ENCODE measurements around the gene UHRF1.

DNA sequence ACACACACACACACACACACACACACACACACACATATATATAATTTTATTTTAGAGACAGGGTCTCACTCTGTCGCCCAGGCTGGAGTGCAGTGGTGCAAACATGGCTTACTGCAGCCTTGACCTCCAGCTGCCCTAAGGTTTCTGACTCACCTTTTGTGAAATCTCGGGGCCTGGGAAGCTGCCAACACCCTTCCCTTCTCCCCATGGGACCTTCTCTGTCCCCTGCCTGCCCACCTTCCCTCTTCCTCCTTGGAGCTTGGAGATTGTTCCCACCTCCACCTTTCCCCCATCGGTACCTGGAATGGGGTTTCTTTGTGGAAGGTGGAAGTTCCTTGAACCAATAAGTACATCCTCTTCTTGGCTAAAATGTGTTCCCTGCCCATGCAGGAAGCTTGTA, 12.9 kb upstream of the UHRF1 start:
- TF ChIP-seq CTCF (IDR thresholded peaks at IDR 0.05) (no peak), POLR2A (IDR thresholded peaks at IDR 0.05) (no peak)
